Measurements from ENCODE around the gene NXPH1.

GRCh38 chr7:8778459-8778858 is 345.1 kb downstream of the NXPH1 start:
- TF ChIP-seq CTCF (IDR thresholded peaks at IDR 0.05 in 8 of 11, conservative IDR thresholded peaks at IDR 0.05 in 3 of 11) (no peak), POLR2A (IDR thresholded peaks at IDR 0.05) (no peak)

Data from spleen (tissue), 7 donors.